ENCODE results near the gene TESMIN. TPM values are rescaled to one million over a fixed set of nuclear protein-coding genes. Genes with fewer than 3 reads are reported as not detected.

TESMIN gene
- total RNA-seq, 4 donors from 2014 or later, result 0.16 to 0.17 TPM; not detected in 2

DNA sequence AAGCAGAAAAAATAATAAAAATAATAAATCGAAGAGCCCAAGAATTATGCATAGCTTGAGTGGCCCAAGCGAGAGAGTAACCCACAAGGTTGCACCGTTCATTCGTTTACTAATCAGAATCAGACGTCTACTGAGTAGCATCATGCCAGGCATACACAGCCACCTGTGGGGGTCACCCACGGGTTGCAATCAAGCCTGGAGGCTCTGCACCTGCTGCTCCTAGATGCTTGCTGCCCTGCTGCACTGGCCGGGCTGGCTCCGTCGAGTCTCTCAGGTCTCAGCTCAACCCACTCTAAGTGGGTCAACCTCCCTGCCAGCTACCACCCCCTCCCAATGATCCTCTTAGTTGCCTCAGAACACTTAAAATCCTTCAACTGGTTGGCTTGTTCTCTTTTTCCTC, 2.0 kb upstream of the TESMIN start:
- no peak for TF ChIP-seq POLR2A (IDR thresholded peaks at IDR 0.05)
- TF ChIP-seq, protein P1, sequence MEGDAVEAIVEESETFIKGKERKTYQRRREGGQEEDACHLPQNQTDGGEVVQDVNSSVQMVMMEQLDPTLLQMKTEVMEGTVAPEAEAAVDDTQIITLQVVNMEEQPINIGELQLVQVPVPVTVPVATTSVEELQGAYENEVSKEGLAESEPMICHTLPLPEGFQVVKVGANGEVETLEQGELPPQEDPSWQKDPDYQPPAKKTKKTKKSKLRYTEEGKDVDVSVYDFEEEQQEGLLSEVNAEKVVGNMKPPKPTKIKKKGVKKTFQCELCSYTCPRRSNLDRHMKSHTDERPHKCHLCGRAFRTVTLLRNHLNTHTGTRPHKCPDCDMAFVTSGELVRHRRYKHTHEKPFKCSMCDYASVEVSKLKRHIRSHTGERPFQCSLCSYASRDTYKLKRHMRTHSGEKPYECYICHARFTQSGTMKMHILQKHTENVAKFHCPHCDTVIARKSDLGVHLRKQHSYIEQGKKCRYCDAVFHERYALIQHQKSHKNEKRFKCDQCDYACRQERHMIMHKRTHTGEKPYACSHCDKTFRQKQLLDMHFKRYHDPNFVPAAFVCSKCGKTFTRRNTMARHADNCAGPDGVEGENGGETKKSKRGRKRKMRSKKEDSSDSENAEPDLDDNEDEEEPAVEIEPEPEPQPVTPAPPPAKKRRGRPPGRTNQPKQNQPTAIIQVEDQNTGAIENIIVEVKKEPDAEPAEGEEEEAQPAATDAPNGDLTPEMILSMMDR (IDR thresholded peaks at IDR 0.05 in 4 of 5, conservative IDR thresholded peaks at IDR 0.05 in 1 of 5), result no peak
- intact Hi-C loops (cut with DNase I; ENCODE audit: low total_unique reads), result no loop called here
- no peak for DNase-seq
- ATAC-seq, result no peak
- in situ Hi-C loops (cut with MboI; ENCODE audit: low sequenced_read_pairs in 4 of 4), result loop anchor here in 1 of 4 donors (25.0 kb wide), 1 partner anchor 109 kb away; no protein-coding TSS in a partner anchor
- Histone ChIP-seq H3K4me1 (peaks cover 9 to 10% of the 10 kb centered on the region in 2 donors), H3K36me3 (peaks cover 0 to 28% of the 10 kb centered on the region in 2 donors), H3K4me3 (no peak overlapping the region), H3K27me3 (peaks cover 8 to 25% (median 11%) of the 10 kb centered on the region in 3 donors), H3K27ac (no peak overlapping the region), H3K9me3 (no peaks in the 10 kb centered on the region)

DNA sequence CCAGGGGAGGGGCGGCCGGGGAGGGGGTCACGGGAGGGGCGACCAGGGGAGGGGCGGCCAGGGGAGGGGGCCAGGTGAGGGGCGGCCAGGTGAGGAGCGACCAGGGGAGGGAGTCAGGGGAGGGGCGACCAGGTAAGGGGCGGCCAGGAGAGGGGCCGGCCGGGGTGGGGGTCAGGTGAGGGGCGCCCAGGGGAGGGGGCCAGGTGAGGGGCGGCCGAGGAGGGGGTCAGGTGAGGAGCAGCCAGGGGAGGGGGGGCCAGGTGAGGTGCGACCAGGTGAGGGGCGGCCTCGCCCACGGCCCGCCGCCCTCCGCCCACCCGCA, 355 bp downstream of the TESMIN start:
- DNase-seq (no peak), ATAC-seq (no peak)
- in situ Hi-C loops (cut with MboI; ENCODE audit: low sequenced_read_pairs in 4 of 4) (loop anchor here in 1 of 4 donors (25.0 kb wide), 1 partner anchor 111 kb away; no protein-coding TSS in a partner anchor), intact Hi-C loops (cut with DNase I; ENCODE audit: low total_unique reads) (no loop called here)
- H3K4me1 ChIP-seq, result peaks cover 9 to 10% of the 10 kb centered on the region in 2 donors
- H3K9me3 ChIP-seq, result no peaks in the 10 kb centered on the region
- H3K27me3 ChIP-seq, result peaks cover 8 to 25% (median 11%) of the 10 kb centered on the region in 3 donors
- TF ChIP-seq POLR2A (IDR thresholded peaks at IDR 0.05), result no peak
- TF ChIP-seq, protein P1 (IDR thresholded peaks at IDR 0.05 in 4 of 5, conservative IDR thresholded peaks at IDR 0.05 in 1 of 5), result no peak
- peak overlapping the region in 3 of 4 donors; percentile 30 to 49 (median 35) for H3K4me3 ChIP-seq
- H3K27ac ChIP-seq, result no peak overlapping the region
- peaks cover 0 to 7% of the 10 kb centered on the region in 2 donors for H3K36me3 ChIP-seq

DNA sequence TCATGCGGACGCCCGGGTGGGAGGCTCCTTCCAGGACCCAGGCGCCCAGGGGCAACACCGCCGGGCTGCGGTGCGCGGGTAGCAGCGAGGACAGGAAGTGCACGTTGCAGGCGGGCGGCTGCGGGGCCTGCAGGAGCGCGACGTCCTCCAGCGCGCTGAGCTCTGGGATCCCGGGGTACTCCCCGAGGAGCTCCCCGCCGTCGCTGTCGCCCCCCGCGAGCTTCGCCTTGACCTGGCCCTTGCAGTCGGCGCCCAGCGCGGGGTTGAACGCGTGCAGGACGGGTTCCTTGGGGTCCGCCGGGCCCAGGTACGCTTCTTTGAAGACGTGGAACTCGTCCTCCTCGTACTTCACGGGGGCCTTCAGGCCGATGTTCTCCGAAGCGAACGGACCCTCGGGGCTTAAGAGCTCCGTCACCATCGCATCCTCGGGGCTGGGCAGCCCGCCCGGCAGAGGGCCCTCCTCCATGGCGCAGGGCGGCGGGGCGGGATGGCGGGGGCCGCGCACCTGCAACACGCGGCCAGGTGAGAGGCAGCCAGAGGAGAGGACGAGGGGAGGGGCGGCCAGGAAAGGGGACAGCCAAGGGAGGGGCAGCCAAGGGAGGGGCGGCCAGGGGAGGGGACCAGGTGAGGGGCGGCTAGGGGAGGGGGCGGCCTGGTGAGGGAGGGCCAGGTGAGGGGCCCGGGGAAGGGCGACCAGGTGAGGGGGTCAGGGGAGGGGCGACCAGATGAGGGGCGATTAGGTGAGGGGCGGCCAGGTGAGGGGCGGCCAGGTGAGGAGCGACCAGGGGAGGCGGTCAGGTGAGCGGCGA, 921 bp downstream of the TESMIN start:
- TF ChIP-seq POLR2A (IDR thresholded peaks at IDR 0.05), result no peak
- TF ChIP-seq, protein P1 (IDR thresholded peaks at IDR 0.05 in 4 of 5, conservative IDR thresholded peaks at IDR 0.05 in 1 of 5), result no peak
- H3K36me3 ChIP-seq, result peaks cover 0 to 7% of the 10 kb centered on the region in 2 donors
- H3K4me1 ChIP-seq, result peaks cover 9 to 10% of the 10 kb centered on the region in 2 donors
- H3K27me3 ChIP-seq, result peaks cover 8 to 25% (median 11%) of the 10 kb centered on the region in 3 donors
- intact Hi-C loops (cut with DNase I; ENCODE audit: low total_unique reads) (no loop called here), in situ Hi-C loops (cut with MboI; ENCODE audit: low sequenced_read_pairs in 4 of 4) (loop anchor here in 1 of 4 donors (25.0 kb wide), 1 partner anchor 112 kb away; no protein-coding TSS in a partner anchor)
- H3K9me3 ChIP-seq, result no peaks in the 10 kb centered on the region
- H3K27ac ChIP-seq, result no peak overlapping the region
- no peak for DNase-seq
- ATAC-seq, result no peak
- H3K4me3 ChIP-seq, result peak overlapping the region in 3 of 4 donors; percentile 13 to 26 (median 20)

DNA sequence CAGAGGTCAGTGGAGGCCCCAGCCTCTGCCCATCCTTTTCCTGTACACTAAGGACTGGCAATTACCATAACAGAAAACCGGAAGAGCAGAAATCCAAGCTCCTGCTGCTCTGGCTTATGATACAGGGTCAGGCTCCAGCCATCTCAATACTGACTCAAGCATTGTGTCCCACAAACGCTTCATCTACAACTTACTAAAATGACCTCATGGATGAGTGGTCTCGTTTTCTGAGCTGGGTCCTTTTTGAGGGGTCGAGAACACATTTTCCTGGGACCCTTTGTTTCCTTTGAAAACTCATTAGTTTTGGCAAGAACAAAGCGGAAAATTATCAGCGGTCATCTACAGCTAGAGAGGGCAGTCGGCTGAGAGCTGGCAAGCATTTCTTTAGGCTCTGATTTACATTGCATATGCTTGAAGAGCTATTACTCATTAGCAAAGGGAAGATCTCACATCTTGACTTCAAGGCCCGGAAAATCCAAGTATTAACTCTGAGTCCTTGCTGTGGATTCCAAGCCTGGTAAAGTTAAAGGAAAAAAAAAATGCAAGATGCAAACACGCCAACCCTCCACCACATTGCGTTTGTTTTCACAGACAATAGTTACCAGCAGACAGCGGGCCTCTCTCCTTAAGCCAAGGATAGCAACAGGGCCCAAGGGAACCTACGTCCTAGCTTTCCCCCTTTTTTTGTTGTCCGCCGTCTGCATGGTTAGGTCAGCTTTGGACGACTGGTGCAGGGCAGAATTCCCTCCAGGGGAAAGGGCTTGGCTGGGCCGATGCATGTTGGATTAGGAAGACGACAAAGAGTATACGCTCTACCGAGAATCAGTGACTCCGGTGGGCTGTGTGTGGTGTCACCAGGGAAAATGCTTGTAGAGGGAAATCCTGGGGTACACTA, 1.8 kb downstream of the TESMIN start:
- in situ Hi-C loops (cut with MboI; ENCODE audit: low sequenced_read_pairs in 4 of 4), result loop anchor here in 1 of 4 donors (25.0 kb wide), 1 partner anchor 113 kb away; no protein-coding TSS in a partner anchor
- Histone ChIP-seq H3K4me3 (peak overlapping the region in 1 of 4 donors; percentile 26), H3K9me3 (no peaks in the 10 kb centered on the region), H3K36me3 (peaks cover 0 to 6% of the 10 kb centered on the region in 2 donors), H3K4me1 (peaks cover 9 to 10% of the 10 kb centered on the region in 2 donors), H3K27ac (no peak overlapping the region), H3K27me3 (peaks cover 8 to 25% (median 11%) of the 10 kb centered on the region in 3 donors)
- intact Hi-C loops (cut with DNase I; ENCODE audit: low total_unique reads), result no loop called here
- ATAC-seq, result no peak
- no peak for DNase-seq
- TF ChIP-seq POLR2A (IDR thresholded peaks at IDR 0.05), result no peak
- TF ChIP-seq, protein P1 (IDR thresholded peaks at IDR 0.05 in 4 of 5, conservative IDR thresholded peaks at IDR 0.05 in 1 of 5), result no peak
